Trophoblast cell (in vitro differentiated cells and primary cell): ENCODE data around the gene ATL2.

Experiments
- DNase-seq, 2 donors: peaks; one replicate each; pipeline ENCODE4 v3.0.0-alpha.2; 2016
- H2AFZ ChIP-seq: 2 replicates; pipeline ENCODE4 v1.6.1; 2013; ENCODE audit warnings: low read length, moderate library complexity, mild to moderate bottlenecking; ENCODE audit not compliant: insufficient read depth, poor library complexity
- H2AK5ac ChIP-seq: 2 replicates; pipeline ENCODE4 v1.6.1; 2013; ENCODE audit warnings: mild to moderate bottlenecking, low read length
- H2BK120ac ChIP-seq: 2 replicates; pipeline ENCODE4 v1.6.1; 2013; ENCODE audit warnings: low read length, mild to moderate bottlenecking, moderate library complexity; ENCODE audit not compliant: insufficient read depth, poor library complexity
- H2BK12ac ChIP-seq: 2 replicates; pipeline ENCODE4 v1.6.1; 2013; ENCODE audit warnings: mild to moderate bottlenecking, low read length, moderate library complexity
- H2BK5ac ChIP-seq: 2 replicates; pipeline ENCODE4 v1.6.1; 2013; ENCODE audit warnings: low read length, low read depth, moderate library complexity, mild to moderate bottlenecking; ENCODE audit not compliant: poor library complexity
- H3K14ac ChIP-seq: 2 replicates; pipeline ENCODE4 v1.6.1; 2013; ENCODE audit warnings: mild to moderate bottlenecking, low read length
- H3K18ac ChIP-seq: 2 replicates; pipeline ENCODE4 v1.6.1; 2013; ENCODE audit warnings: mild to moderate bottlenecking, low read length
- H3K23ac ChIP-seq: 2 replicates; pipeline ENCODE4 v1.6.1; 2013; ENCODE audit warnings: low read length
- H3K27ac ChIP-seq: 2 replicates; pipeline ENCODE4 v1.5.1; 2013; ENCODE audit warnings: low read depth, mild to moderate bottlenecking, inconsistent platforms, low read length, moderate library complexity
- H3K27me3 ChIP-seq: 2 replicates; pipeline ENCODE4 v1.6.1; 2013; ENCODE audit warnings: inconsistent platforms, mild to moderate bottlenecking, low read length, moderate library complexity; ENCODE audit not compliant: insufficient read depth
- H3K36me3 ChIP-seq, 2 experiments: 1 replicate in 1 of 2; 2 replicates in 1 of 2; pipeline ENCODE4 v1.6.1; 2013; ENCODE audit warnings: low read length in 2 of 2, mild to moderate bottlenecking in 2 of 2, moderate library complexity in 1 of 2; ENCODE audit not compliant: insufficient read depth in 2 of 2, control insufficient read depth in 1 of 2
- H3K4ac ChIP-seq: 2 replicates; pipeline ENCODE4 v1.6.1; 2013; ENCODE audit warnings: low read depth, mild to moderate bottlenecking, low read length, moderate library complexity
- H3K4me1 ChIP-seq, 2 experiments: 1 replicate in 1 of 2; 2 replicates in 1 of 2; pipeline ENCODE4 v1.6.1; 2013; ENCODE audit warnings: low read length in 2 of 2, mild to moderate bottlenecking in 2 of 2, moderate library complexity in 1 of 2; ENCODE audit not compliant: insufficient read depth in 2 of 2, control insufficient read depth in 1 of 2
- H3K4me2 ChIP-seq: 2 replicates; pipeline ENCODE4 v1.6.1; 2013; ENCODE audit warnings: inconsistent platforms, mild to moderate bottlenecking, low read length, moderate library complexity
- H3K4me3 ChIP-seq: 2 replicates; pipeline ENCODE4 v1.5.1; 2013; ENCODE audit warnings: mild to moderate bottlenecking, low read depth, low read length, inconsistent platforms
- H3K79me1 ChIP-seq: one replicate; pipeline ENCODE4 v1.6.1; 2013; ENCODE audit warnings: low read length
- H3K79me2 ChIP-seq: 2 replicates; pipeline ENCODE4 v1.6.1; 2013; ENCODE audit warnings: low read length, mild to moderate bottlenecking; ENCODE audit not compliant: control insufficient read depth, insufficient read depth, poor library complexity
- H3K9ac ChIP-seq: 2 replicates; pipeline ENCODE4 v1.6.1; 2013; ENCODE audit warnings: mild to moderate bottlenecking, low read length
- H3K9me3 ChIP-seq: 2 replicates; pipeline ENCODE4 v1.6.1; 2013; ENCODE audit warnings: low read depth, mild to moderate bottlenecking, control low read depth, inconsistent platforms, low read length; ENCODE audit not compliant: insufficient read depth
- H4K12ac ChIP-seq: 2 replicates; pipeline ENCODE4 v1.6.1; 2013; ENCODE audit warnings: low read depth, mild to moderate bottlenecking, low read length, moderate library complexity
- H4K8ac ChIP-seq: 2 replicates; pipeline ENCODE4 v1.6.1; 2013; ENCODE audit warnings: low read depth, mild to moderate bottlenecking, low read length, moderate library complexity
- H4K91ac ChIP-seq: one replicate; pipeline ENCODE4 v1.6.1; 2013; ENCODE audit warnings: low read depth, mild to moderate bottlenecking, low read length, moderate library complexity
- WGBS: extraction: QIAGEN DNeasy Blood & Tissue Kit; methylation state at CpG from one replicate; pipeline ENCODE4 v1.1.7; 2013; ENCODE audit warnings: missing lambda C conversion rate; ENCODE audit not compliant: insufficient read length, insufficient coverage; ENCODE audit errors: extremely low coverage; 5-methylcytosine and 5-hydroxymethylcytosine counted together

ATL2 gene

GRCh38 chr2:38418735-38419134 lies 41.7 kb upstream of the ATL2 start:
- H2AFZ ChIP-seq = no peak overlapping the region
- H3K79me2 ChIP-seq = no peaks in the 10 kb centered on the region
- H2BK5ac ChIP-seq = no peak overlapping the region
- H3K4me2 ChIP-seq = no peak overlapping the region
- H3K27me3 ChIP-seq = no peaks in the 10 kb centered on the region
- H3K4ac ChIP-seq = no peak overlapping the region
- H2BK120ac ChIP-seq = no peak overlapping the region
- no peak overlapping the region for H3K27ac ChIP-seq
- no peak overlapping the region for H4K8ac ChIP-seq
- H3K4me1 ChIP-seq = no peaks in the 10 kb centered on the region
- no peak overlapping the region for H4K91ac ChIP-seq
- no peak overlapping the region for H3K18ac ChIP-seq
- no CpG with 5 or more reads among the region's 2 CpGs for WGBS
- no peak overlapping the region for H3K9ac ChIP-seq
- no peaks in the 10 kb centered on the region for H3K79me1 ChIP-seq
- H3K36me3 ChIP-seq = no peaks in the 10 kb centered on the region
- no peak overlapping the region for H2AK5ac ChIP-seq
- no peak overlapping the region for H3K4me3 ChIP-seq
- H2BK12ac ChIP-seq = no peak overlapping the region
- no peak for DNase-seq
- H3K9me3 ChIP-seq = peaks cover under 1% of the 10 kb centered on the region
- peak overlapping the region; percentile 70 for H3K23ac ChIP-seq
- no peak overlapping the region for H3K14ac ChIP-seq
- no peak overlapping the region for H4K12ac ChIP-seq

DNA sequence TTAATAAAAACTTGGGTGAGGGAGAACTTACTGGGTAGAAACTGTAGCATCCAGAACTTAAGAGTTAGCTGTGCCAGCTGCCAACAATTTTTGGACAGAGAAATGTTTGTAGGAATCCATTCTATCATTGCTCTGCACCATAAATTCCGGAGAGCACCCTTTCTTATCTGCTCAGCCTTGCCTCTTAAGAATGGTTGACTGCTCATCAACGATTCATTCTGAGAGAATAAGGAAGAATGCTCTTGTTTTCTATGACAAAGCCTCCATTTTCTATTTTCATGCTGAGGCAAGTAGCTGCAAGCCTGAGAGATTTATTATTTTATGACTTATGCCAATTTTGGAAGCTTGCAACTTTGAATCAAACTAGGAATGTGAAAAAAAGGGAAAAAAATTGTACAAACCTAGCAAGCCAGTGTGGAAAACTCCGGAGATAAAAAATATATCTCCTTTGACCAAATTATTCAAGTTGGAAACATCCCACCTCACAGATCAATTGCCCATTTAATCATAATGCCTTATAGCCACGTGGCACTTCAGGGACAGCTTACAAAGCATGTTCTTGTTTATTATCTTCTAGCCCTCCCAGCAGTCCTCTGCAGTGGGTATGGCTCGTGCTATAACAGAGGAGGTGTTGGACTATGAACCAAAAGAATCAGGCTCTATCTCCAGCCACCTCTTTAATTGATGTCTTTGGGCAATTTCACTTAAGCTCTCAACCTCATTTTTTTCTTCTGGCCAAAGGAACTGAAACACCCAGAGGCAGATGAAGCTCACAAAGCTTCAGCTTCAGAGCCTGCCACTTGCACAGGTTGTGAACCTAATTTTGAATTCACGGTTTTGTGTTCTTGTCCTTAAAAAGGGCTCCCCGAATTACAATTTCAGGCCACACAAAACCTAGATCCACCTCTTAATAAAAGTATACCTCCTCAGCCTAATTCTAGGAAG lies 40.9 kb upstream of the ATL2 start:
- Histone ChIP-seq H3K4me2 (no peak overlapping the region), H3K14ac (no peak overlapping the region), H3K4me3 (no peak overlapping the region), H4K12ac (no peak overlapping the region), H2BK120ac (no peak overlapping the region), H2BK5ac (no peak overlapping the region), H3K9ac (no peak overlapping the region), H4K8ac (no peak overlapping the region), H3K4ac (no peak overlapping the region), H3K36me3 (no peaks in the 10 kb centered on the region), H2AK5ac (no peak overlapping the region), H4K91ac (no peak overlapping the region), H3K79me2 (no peaks in the 10 kb centered on the region), H3K4me1 (no peaks in the 10 kb centered on the region), H3K18ac (no peak overlapping the region), H3K9me3 (peaks cover 3% of the 10 kb centered on the region), H3K27me3 (no peaks in the 10 kb centered on the region), H3K27ac (no peak overlapping the region), H3K23ac (no peak overlapping the region), H2AFZ (no peak overlapping the region), H3K79me1 (no peaks in the 10 kb centered on the region), H2BK12ac (no peak overlapping the region)
- WGBS = no CpG with 5 or more reads among the region's 7 CpGs
- DNase-seq = no peak

DNA sequence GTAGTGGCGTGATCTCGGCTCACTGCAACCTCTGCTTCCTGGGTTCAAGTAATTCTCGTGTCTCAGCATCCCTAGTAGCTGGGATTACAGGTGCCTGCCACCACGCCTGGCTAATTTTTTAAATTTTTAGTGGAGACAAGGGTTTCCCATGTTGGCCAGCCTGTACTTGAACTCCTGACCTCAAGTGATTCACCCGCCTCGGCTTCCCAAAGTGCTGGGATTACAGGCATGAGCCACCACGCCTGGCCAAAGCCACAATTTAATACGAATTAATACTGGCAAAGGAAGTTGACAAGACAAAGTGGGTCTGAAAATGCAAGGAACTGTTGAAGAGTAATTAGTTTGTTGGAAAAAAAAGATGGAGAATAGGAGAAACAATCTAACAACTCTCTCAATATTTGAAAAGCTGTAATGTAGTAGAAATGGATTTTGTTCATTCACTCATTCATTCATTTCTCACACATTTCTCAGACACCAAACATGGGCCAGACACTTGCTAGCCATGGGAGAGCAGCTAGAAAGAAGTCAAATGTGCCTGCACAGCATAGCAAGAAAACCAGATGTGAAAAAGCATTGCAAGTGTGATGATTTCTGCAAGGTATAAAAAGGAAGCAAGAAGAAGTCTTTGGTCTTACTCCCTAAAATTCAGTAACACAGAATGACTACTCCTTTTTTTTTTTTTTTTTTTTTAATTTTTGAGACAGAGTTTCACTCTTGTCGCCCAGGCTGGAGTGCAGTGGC lies 39.4 kb upstream of the ATL2 start:
- no peak overlapping the region for H2AFZ ChIP-seq
- no peaks in the 10 kb centered on the region for H3K79me2 ChIP-seq
- no peak for DNase-seq
- H4K91ac ChIP-seq = no peak overlapping the region
- H2BK5ac ChIP-seq = no peak overlapping the region
- WGBS = no CpG with 5 or more reads among the region's 9 CpGs
- no peak overlapping the region for H3K18ac ChIP-seq
- no peak overlapping the region for H3K23ac ChIP-seq
- no peak overlapping the region for H4K12ac ChIP-seq
- no peak overlapping the region for H2BK12ac ChIP-seq
- H3K9me3 ChIP-seq = peaks cover 6% of the 10 kb centered on the region
- no peak overlapping the region for H3K9ac ChIP-seq
- H2AK5ac ChIP-seq = no peak overlapping the region
- H3K4ac ChIP-seq = no peak overlapping the region
- no peak overlapping the region for H3K4me2 ChIP-seq
- no peaks in the 10 kb centered on the region for H3K4me1 ChIP-seq
- H3K14ac ChIP-seq = no peak overlapping the region
- H3K27ac ChIP-seq = no peak overlapping the region
- no peak overlapping the region for H4K8ac ChIP-seq
- no peaks in the 10 kb centered on the region for H3K79me1 ChIP-seq
- H2BK120ac ChIP-seq = no peak overlapping the region
- no peak overlapping the region for H3K4me3 ChIP-seq
- H3K27me3 ChIP-seq = no peaks in the 10 kb centered on the region
- H3K36me3 ChIP-seq = no peaks in the 10 kb centered on the region

GRCh38 chr2:38415728-38416291 lies 38.7 kb upstream of the ATL2 start:
- peaks cover 6% of the 10 kb centered on the region for H3K9me3 ChIP-seq
- H2BK5ac ChIP-seq = no peak overlapping the region
- H3K4ac ChIP-seq = no peak overlapping the region
- H3K79me1 ChIP-seq = no peaks in the 10 kb centered on the region
- H3K27me3 ChIP-seq = no peaks in the 10 kb centered on the region
- no peak overlapping the region for H4K8ac ChIP-seq
- no peaks in the 10 kb centered on the region for H3K36me3 ChIP-seq
- H4K91ac ChIP-seq = no peak overlapping the region
- no peaks in the 10 kb centered on the region for H3K79me2 ChIP-seq
- H3K27ac ChIP-seq = no peak overlapping the region
- no peak overlapping the region for H2BK120ac ChIP-seq
- H2AK5ac ChIP-seq = no peak overlapping the region
- no peak overlapping the region for H2AFZ ChIP-seq
- no peak overlapping the region for H3K14ac ChIP-seq
- no peak overlapping the region for H3K4me3 ChIP-seq
- no peak overlapping the region for H3K23ac ChIP-seq
- no peak for DNase-seq
- H2BK12ac ChIP-seq = no peak overlapping the region
- H3K9ac ChIP-seq = no peak overlapping the region
- H3K4me2 ChIP-seq = no peak overlapping the region
- no peak overlapping the region for H4K12ac ChIP-seq
- H3K18ac ChIP-seq = no peak overlapping the region
- H3K4me1 ChIP-seq = no peaks in the 10 kb centered on the region
- no CpG with 5 or more reads among the region's 4 CpGs for WGBS
